GM18505 (cell line): ENCODE results near the gene PNMA1.

Source experiments
- ATAC-seq: cut with Tn5 transposase; IDR thresholded peaks from one replicate; pipeline ENCODE4 v1.9.1; 2021; ENCODE audit not compliant: unreplicated experiment
- POLR2A ChIP-seq: IDR thresholded peaks from 4 replicates; pipeline ENCODE4 v1.6.1; 2011; ENCODE audit warnings: borderline replicate concordance; ENCODE audit not compliant: insufficient read depth, insufficient read length; ENCODE audit errors: extremely low read depth

PNMA1 gene

DNA sequence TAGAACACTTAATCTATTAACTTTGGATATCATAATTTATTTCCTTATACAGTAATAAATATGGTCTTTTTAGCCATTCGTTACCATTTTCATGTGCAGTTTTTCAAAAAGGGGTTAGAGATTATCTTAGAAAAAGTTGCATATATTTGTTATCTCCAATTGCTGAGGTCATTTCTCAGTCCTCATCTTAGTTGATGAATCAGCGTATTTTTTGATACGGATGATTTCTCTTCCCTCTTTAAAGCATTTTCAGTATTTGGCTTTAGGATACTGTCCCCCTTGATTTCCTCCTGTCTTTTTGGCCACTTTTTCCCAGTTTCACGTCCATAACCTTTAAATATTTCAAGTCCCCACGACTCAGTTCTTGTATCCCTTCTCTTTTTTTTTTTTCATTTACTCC is 47.6 kb downstream of the PNMA1 start:
- TF ChIP-seq POLR2A, result no peak
- no peak for ATAC-seq

- TF ChIP-seq POLR2A, result no peak
- no peak for ATAC-seq
Measured at GRCh38 chr14:73665130-73665529, 49.1 kb downstream of the PNMA1 start.

DNA sequence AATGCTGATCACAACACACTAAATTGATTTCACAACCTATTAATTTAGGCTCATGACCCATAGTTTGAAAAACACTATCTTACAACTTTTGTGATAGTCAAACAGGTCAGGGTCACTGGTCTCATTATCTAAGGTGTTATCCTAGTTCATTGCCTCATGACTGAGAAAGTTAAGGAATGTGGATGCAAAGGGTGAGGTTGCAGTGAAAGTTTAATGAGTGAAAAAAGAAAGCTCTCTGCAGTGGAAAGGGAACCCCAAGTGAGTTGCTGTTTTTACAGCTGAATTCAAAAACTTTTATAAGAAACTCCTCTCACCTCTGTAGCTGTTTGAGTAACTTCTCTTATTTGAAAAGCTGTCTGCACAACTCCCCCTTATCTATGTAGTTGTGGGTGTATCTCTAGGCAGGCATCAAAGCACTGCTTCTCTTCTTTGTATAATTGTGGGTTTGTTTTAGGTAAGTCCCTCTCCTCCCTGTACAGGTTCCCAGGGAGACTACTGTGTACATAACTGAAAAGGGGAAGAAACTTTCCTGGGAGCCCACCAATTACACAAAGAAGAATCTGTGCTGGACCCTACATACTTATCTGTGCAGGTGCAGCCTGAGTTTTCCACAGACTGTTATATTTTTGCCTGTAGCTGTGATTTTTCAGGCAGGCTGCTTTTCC is 50.5 kb downstream of the PNMA1 start:
- ATAC-seq, result no peak
- no peak for TF ChIP-seq POLR2A

- no peak for TF ChIP-seq POLR2A
- no peak for ATAC-seq
Measured at GRCh38 chr14:73662487-73662943, 51.7 kb downstream of the PNMA1 start.

GRCh38 chr14:73661872-73662271 is 52.3 kb downstream of the PNMA1 start:
- no peak for ATAC-seq
- no peak for TF ChIP-seq POLR2A
